ENCODE results near the gene UMPS.

GRCh38 chr3:124767264-124767663, 37.0 kb downstream of the UMPS start:
- no peak for TF ChIP-seq CTCF (IDR thresholded peaks at IDR 0.05)
- no peak for TF ChIP-seq POLR2A (IDR thresholded peaks at IDR 0.05)
